KOPT-K1 (cell line): ENCODE data around the gene FUBP1.
"Not testable (repeated sequence)": the region's sequence is repeated elsewhere in the genome, so short reads cannot be mapped to it uniquely, and the experiment has no call there.

Experiments
- H3K27ac ChIP-seq: fragments of 200-600 bp; sonication (generic); 2 replicates; pipeline ENCODE4 v1.5.1; 2016; ENCODE audit warnings: antibody characterized with exemption, mild to moderate bottlenecking, low read depth, low read length; ENCODE audit not compliant: poor library complexity, severe bottlenecking
- H3K36me3 ChIP-seq: fragments of 200-600 bp; sonication (generic); 2 replicates; pipeline ENCODE4 v1.5.1; 2017; ENCODE audit warnings: antibody characterized with exemption, mild to moderate bottlenecking, low read length, moderate library complexity; ENCODE audit not compliant: insufficient read depth
- H3K9me3 ChIP-seq: fragments of 200-600 bp; sonication (generic); 2 replicates; pipeline ENCODE4 v1.5.1; 2017; ENCODE audit warnings: antibody characterized with exemption, low read length, mild to moderate bottlenecking; ENCODE audit not compliant: insufficient read depth, poor library complexity, severe bottlenecking

The FUBP1 gene, protein sequence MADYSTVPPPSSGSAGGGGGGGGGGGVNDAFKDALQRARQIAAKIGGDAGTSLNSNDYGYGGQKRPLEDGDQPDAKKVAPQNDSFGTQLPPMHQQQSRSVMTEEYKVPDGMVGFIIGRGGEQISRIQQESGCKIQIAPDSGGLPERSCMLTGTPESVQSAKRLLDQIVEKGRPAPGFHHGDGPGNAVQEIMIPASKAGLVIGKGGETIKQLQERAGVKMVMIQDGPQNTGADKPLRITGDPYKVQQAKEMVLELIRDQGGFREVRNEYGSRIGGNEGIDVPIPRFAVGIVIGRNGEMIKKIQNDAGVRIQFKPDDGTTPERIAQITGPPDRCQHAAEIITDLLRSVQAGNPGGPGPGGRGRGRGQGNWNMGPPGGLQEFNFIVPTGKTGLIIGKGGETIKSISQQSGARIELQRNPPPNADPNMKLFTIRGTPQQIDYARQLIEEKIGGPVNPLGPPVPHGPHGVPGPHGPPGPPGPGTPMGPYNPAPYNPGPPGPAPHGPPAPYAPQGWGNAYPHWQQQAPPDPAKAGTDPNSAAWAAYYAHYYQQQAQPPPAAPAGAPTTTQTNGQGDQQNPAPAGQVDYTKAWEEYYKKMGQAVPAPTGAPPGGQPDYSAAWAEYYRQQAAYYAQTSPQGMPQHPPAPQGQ

DNA sequence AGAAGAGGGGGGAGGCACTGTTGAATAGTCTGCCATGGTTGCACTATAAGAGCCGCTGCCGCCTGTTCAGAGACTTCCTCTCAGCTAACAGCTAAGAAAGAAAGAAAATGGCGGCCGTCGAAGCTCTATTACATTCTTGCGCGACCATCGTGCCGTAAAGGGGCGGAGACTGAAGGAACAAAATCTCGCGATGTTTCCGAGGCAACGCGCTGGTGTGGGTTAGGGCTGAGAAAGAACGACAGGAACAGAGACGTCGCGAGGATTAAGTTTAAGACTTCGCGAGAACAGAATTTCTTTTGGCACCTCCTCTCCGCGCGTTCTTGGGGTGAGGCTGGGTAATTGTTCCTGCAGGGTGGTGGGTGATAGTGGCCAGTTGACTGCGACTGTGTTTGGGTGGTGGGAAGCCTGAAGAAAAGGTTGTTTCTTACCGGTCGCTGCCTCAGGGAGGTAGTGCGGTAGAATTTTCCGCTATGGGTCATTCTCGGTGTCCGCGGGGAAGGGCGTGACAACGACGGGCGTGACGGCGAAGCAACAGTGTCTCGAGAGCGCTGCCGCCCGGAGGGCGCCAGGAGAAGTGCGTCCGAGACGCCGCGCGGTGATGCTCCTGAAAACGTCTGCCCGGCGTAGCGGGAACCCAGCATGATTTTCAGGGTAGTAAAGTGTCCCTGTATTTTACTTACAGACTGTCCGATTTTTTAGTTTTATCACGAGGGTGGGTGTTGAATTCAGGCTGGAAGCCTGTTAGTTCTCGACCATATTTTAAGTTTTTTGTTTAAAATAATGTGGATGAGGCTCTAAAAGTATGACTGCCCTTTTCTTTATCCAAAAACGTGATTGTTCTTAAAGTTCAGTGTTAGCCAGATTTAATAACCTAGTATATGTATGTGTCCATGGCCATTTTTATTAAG is at the start of gene FUBP1:
Gene FUBP1, minus strand, starts transcription at position 104 of the 908 bp plus-strand sequence. Its CDS starts 68 bp downstream, at position 36.
- H3K36me3 ChIP-seq = peaks cover 46% of the 10 kb centered on the region
- H3K9me3 ChIP-seq = no peaks in the 10 kb centered on the region

DNA sequence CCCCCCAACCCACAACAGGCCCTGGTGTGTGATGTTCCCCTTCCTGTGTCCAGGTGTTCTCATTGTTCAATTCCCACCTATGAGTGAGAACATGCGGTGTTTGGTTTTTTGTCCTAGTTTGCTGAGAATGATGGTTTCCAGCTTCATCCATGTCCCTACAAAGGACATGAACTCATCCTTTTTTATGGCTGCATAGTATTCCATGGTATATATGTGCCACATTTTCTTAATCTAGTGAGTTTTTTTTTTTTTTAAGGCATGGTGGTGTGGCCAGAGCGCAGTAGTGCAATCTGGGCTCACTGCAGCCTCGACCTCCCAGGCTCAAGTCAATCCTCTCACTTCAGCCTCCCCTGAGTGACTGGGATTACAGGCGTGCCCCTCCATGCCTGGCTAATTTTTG is 42.3 kb upstream of the FUBP1 start:
- not testable (repeated sequence) for H3K36me3 ChIP-seq, H3K27ac ChIP-seq, H3K9me3 ChIP-seq

More for the DNA sequence above, at the start of gene FUBP1:
- H3K27ac ChIP-seq = peak within 1 kb of the TSS; percentile 98

DNA sequence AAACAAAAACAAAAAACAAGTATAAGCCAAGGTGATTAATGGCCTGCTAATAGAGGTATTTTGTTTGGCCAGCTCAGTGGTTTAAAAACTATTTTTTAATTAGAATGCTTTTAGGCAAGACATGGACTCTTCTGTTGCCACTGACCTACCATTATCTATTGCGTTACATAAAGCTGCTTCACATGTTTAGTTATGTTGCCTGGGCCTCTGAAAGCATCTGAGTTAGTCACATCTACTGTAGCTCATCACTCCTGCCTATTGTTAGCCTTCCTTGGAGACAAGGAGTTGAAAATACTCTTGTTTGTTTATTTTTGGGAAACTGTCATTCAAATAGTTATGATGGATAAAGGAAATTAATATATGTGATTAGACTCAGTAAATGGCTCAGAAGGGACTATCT is 40.2 kb upstream of the FUBP1 start:
- Histone ChIP-seq H3K9me3 (no peaks in the 10 kb centered on the region), H3K36me3 (peaks cover 16% of the 10 kb centered on the region; the same call in 1 of the 2 replicates), H3K27ac (no peak overlapping the region)

DNA sequence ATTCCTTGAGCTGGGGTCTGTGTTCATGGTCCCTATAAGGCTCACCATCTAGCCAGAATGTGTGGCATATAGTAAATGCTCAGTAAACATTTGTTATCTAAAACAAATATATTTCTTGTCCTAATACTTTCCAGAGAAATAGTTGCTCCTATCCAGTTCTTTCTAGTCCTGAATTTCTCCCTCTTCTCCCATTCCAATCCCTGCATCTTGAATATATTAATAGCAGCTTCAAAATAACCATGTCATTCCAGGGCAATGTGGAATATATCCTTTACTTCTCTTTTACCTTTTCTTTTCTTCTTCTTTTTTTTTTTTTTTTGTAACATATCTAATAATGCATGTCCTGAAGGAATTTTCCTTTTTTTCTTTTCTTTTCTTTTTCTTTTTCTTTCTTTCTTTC is 36.3 kb upstream of the FUBP1 start:
- H3K36me3 ChIP-seq = peaks cover 21% of the 10 kb centered on the region
- H3K27ac ChIP-seq = no peak overlapping the region
- no peaks in the 10 kb centered on the region for H3K9me3 ChIP-seq

DNA sequence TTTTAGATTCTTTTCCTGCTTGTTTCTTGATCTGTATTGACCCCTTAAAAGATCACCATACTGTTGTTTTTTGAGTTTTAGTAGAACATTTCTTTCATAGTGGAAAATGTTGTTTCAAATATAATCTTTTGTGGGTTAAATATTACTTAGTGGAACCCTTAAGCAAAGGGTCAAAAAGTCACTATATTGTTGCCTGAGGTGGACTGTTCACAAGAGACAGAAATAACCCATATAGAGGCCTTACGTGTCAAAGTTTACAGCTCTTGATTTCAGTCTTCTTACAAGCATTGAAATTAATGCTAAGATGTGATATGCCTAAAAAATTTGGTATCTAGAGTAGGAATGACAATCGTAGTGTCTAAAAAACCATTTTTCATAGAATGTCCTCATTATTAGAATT is 32.2 kb upstream of the FUBP1 start:
- no peak overlapping the region for H3K27ac ChIP-seq
- no peaks in the 10 kb centered on the region for H3K9me3 ChIP-seq
- peaks cover 17% of the 10 kb centered on the region for H3K36me3 ChIP-seq

DNA sequence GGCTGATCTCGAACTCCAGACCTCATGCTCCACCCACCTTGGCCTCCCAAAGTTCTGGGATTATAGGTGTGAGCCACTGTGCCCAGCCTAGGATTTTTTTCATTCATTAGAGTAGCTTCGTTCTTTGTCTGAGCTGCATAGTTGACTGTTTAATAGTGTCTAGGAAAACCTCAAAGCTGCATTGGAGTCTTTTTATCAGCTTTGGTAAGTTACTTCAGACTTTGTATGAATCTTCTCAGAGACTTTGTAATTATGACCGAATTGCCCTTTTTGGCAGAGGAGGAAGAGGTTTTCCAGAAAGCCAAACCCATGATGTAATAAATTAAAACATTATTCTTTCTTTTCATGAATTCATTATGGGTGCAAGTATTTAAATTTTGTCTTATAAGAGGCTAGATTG is 31.0 kb upstream of the FUBP1 start:
- Histone ChIP-seq H3K36me3 (peaks cover 13% of the 10 kb centered on the region), H3K9me3 (no peaks in the 10 kb centered on the region), H3K27ac (no peak overlapping the region)

DNA sequence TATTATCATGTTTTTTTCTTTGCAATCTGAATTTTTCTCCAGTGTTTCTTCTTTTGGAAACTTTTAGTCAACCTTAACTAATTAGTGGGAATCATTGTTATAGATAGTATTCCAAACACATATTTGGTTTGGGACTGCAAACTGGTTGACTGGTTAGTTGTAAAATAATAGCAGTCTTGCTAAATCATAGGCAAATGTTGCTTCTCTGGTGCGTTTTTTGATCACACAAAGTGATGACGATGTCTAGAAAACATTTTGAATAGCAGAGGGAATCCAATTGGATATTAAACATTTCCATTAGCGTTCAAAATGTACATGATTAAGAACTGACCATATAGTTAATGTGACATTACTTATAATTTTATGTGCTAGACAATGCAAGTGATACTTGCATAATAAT is 30.4 kb upstream of the FUBP1 start:
- Histone ChIP-seq H3K36me3 (peaks cover 7% of the 10 kb centered on the region), H3K9me3 (no peaks in the 10 kb centered on the region), H3K27ac (no peak overlapping the region)

DNA sequence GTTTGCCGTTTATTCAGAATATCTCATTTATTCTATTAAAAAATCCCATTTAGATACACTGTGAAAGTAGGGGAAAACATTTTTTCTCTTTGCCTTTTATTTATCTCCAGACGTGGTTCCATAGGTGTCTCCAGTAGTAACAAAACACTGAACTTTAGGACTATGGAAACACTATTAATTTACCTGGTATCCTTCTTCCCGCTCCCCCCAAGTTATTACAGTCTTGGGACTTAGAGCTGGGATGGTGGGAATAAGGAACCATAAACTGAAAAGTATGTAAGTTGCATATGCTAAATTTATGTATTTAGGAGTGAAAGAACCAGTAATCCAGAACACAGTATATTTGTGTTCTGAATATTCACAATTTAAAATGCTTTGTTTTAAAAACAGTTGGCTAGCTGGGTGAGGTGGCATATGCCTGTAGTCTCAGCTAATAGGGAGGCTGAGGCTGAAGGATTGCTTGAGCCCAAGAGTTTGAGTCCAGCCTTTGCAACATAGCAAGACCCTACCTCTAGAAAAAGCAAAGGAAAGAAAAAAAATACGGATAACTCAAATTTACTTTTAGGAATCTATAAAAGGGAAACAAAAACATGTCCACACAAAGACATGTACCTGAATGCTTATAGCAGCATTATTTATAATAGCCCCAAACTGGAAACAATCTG is 28.9 kb upstream of the FUBP1 start:
- Histone ChIP-seq H3K9me3 (no peaks in the 10 kb centered on the region), H3K27ac (no peak overlapping the region), H3K36me3 (0 out of 2 replicates have a peak, but pooled peaks cover under 1% of the 10 kb centered on the region)

DNA sequence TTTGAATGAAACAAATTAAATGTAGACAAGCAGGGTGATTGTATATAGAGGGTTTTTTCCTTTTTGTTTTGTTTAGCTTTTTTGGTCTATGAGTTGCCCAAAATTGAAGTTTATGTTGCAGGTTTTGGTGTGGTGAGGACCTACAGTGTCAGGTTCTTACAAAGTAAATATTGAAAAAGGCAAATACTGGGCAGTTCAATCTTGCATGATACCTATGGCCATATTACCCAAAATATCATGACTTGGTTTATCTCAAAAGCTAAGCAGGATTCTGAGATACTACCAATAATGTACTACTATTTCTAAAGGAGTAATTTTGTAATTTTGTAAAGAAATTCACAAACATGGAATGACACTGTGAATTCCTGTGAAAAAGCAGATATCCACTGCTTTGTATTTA is 27.6 kb upstream of the FUBP1 start:
- Histone ChIP-seq H3K9me3 (no peaks in the 10 kb centered on the region), H3K36me3 (no peaks in the 10 kb centered on the region), H3K27ac (peak overlapping the region; percentile 85)

DNA sequence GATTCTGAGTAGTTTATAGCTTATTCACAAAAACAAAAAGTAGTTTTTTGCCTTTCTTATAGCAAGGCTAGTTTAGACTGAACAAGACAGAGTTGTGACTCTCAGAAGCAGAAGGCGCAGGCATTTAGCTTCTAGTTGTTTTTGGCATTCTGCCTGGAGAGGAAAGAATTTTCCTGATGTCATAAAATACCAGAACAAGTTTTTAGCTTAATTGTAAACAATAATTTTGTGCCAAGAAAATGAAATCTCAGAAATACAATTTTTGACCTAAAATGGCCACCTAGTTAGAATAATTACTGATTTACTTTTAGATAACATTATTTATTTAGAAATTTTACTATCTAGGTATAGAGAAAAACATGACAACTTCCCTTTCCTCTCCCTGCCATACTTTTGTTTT is 26.9 kb upstream of the FUBP1 start:
- Histone ChIP-seq H3K9me3 (no peaks in the 10 kb centered on the region), H3K27ac (peak overlapping the region; percentile 85), H3K36me3 (no peaks in the 10 kb centered on the region)

DNA sequence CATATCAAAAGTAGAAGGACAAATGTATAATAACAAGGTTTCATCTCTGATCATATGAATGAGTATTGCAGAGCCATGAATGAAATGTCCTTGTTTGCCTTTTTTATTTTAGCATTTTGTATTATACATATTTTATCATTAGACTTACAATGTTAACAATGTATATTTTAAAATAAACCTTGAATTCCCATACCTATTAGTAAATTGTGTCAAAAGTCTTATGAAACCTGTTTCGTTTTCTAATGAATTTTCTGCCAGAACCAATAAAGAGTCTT is 26.5 kb upstream of the FUBP1 start:
- Histone ChIP-seq H3K36me3 (no peaks in the 10 kb centered on the region), H3K27ac (peak overlapping the region; percentile 85), H3K9me3 (no peaks in the 10 kb centered on the region)

DNA sequence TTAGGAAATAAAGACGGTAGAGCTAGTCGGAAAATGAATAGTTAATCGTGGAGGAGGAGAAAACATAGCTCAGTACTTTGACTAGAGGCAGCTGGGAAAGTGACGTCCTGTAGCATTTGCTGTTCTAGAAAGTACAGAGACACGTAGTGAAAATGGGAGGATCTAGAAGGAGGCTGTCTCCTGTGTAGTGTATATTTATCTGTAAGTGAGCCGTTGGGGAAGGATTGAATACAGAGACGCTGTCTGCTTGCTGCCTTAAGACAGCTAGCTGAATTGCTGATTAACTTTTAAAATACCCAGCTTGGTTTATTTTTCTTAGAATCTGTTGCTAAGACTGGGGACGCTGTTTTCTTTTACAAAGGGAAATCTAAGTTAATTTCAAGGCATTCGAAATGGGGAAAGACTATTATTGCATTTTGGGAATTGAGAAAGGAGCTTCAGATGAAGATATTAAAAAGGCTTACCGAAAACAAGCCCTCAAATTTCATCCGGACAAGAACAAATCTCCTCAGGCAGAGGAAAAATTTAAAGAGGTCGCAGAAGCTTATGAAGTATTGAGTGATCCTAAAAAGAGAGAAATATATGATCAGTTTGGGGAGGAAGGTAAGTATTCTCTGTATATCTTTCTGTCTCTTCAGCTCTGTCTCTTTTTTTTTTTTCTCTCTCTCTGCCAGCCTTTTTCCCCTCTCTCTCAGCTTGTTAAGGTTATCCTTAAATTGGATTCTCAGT is 26.0 kb upstream of the FUBP1 start, which contains the start of gene DNAJB4:
Gene DNAJB4, plus strand, starts transcription at position 221 of the 729 bp plus-strand sequence. Its CDS starts 172 bp downstream, at position 393.
- Histone ChIP-seq H3K9me3 (no peaks in the 10 kb centered on the region), H3K36me3 (no peaks in the 10 kb centered on the region), H3K27ac (peak within 1 kb of the TSS; percentile 85)

DNA sequence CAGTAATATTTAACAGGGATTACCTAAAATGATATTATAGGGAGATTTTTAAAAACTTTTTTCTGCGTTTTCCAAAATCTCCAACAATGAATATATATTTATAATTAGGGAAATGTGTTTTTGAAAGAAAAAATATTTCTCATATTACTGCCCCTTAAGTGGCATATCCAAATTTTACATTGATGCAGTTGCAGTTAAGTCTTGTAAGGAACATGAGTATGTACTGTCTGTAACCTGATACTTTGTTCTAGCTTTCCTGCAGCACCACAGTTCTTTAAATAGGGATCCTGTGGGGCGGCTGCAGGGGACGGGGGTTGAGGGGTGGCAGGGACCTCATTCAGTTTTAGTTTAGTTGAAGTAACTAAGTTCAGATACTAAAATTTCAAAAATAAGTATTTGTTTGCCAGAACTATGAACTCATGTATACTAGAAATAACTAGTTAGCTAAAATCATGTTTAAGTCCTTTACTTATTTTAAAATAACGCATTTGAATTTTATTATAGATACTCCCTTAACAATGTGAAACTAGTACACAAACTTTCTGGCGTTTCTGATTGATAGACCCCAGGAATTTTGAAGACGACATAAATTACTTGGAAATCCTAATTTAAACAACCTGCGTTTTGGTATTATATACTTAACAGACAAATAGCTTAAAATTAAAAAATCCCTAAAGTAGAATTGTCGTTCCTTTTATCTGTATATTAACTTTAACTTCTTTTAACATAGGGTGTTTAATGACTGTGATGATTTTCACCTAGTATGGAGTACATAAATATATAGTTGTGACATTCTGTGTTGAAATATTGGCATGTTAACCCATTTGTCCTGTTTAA is 25.2 kb upstream of the FUBP1 start:
- H3K36me3 ChIP-seq = no peaks in the 10 kb centered on the region
- H3K27ac ChIP-seq = peak overlapping the region; percentile 85

More for the DNA sequence above, 25.2 kb upstream of the FUBP1 start:
- no peaks in the 10 kb centered on the region for H3K9me3 ChIP-seq
